Hair follicular keratinocyte (primary cell): Measurements from ENCODE around the gene PLIN1. TPM values are rescaled to one million over a fixed set of nuclear protein-coding genes. Genes with fewer than 3 reads are reported as not detected.

Experiments
- total RNA-seq: library from RNA; depleted of rRNA; stranded (reverse); fragments of >200 nt; gene quantifications from 2 replicates; pipeline ENCODE4 v1.2.3, GENCODE V29; 2015

Gene PLIN1, protein sequence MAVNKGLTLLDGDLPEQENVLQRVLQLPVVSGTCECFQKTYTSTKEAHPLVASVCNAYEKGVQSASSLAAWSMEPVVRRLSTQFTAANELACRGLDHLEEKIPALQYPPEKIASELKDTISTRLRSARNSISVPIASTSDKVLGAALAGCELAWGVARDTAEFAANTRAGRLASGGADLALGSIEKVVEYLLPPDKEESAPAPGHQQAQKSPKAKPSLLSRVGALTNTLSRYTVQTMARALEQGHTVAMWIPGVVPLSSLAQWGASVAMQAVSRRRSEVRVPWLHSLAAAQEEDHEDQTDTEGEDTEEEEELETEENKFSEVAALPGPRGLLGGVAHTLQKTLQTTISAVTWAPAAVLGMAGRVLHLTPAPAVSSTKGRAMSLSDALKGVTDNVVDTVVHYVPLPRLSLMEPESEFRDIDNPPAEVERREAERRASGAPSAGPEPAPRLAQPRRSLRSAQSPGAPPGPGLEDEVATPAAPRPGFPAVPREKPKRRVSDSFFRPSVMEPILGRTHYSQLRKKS
- total RNA-seq = 0.08 and 0.42 TPM in 2 replicates

DNA sequence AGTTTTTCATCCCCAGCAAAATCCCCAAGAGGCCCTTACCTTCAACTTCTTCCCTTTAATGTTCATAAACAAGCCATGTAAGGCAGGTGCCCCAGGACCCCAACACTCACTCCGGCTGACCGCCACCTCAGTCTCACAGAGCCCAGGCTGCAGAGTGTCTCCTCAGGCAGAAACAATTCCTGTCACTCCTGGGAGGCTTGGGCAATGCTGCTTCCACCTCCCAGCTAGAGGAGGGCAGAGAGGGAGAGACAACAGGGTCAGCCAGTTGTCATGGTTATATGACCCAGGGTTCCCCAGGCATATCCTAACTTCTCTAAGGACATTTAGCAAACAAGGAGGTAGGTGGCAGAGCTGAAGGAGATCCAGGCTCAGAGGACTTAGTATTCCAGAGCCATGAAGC lies at the start of gene PLIN1:
PLIN1 (minus strand) TSS at position 156 of the 400 bp plus-strand sequence. CDS start 1,878 bp downstream, outside the sequence.

DNA sequence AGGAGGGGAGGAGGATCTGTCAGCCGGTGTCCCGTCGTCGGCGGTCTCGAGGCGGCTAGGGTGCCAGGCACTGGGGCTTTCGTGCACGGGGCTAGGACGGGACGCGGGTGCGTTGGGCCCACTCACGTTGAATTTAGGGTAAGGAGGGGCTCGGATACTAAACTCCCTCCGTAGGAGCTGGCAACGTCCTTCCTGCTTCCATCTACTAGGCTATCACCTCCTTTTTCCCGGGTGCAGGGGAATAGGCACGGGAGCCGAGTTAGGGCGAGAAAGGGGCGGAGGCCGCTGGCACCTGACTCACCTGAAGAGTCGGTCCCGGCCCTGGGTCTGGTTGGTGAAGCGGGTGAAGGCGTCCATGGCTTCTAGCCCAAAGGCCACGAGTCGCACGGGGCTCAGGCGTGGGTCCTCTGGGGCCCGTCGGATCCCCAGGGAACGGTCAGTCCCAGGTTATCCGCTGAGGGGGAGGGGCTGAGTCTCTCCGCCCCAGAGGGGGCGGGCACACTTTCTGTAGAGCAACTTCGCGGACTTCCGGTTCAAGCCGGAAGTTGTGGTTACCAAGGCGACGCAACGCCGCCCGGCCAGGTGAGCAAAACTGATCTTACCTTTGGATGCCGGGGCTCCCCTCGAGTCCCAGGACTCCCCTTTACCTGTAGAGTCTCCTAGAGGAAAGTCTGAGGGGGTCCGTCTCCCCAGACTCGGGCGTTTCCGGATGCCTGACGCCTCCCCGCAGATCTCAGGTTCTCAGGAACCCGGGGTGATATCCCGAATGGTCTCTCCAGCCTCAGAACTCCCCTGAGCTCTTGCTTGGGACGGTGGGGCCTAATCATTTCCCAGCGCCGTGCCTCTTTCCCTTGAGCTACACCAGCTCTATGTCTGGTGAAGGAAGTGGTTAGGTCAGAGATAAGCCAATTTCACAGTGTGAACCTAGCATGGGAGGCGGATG lies 11.4 kb upstream of the PLIN1 start, which contains the start of the genes PEX11A and WDR93:
PEX11A (minus strand) TSS at position 479 of the 943 bp plus-strand sequence; CDS start at position 357, 122 bp downstream.
WDR93 (plus strand) TSS at position 536 of the 943 bp plus-strand sequence. CDS start 10,936 bp downstream, outside the sequence.

DNA sequence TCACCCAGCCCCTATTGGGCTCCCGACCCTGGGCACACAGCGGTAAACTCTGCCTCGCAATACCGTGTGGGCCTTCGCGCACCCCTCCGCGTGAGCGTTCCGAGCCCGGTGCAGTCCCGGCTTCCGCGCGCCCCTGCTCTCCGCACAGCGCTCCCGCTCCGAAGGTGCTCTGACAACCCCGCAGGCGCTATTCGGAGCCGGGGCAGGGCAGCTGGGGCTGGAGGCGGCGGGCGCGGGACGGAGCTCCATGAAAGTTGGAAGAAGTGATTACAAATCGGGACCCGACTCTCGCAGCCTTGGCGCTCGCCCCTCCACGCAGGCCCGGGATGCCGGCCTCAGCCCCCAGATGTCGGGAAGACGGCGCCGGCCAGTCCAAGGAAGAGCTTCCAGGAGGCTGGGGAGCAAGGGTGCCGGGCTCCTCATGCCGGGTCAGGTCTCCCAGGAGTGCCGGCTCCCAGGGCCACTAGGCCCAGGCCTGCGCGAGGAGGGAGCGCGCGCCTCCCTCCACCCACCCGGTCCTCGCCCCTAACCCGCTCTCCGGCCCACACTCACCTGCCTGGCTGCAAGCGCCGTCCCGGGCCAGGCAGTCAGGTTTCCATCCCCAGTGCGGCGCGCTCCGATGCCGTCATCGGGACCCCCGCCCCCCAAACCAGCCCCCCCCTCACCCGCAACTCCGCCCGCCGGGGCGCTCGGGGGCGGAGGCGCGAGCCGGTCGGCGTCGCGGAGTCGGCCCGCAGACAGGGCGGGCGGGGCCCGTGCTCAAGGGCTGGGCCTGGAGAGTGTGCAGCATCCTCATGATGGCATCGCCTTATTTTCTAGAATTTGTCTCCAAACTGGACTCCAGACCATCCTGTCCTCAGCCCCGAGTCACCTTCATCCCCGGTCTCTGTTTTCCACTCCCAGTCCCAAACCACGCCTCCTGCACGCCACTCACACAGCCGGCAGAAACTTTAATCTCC lies 24.0 kb downstream of the PLIN1 start, which contains the start of gene KIF7:
KIF7 (minus strand) TSS at position 621 of the 959 bp plus-strand sequence. CDS start 2,537 bp downstream, outside the sequence.

Other genes starting within 250 kb of the PLIN1 start
- 15.5 and 22.8 TPM in 2 replicates for gene RHCG, start 182.8 kb downstream of the PLIN1 start, total RNA-seq
- 3.9 and 8.9 TPM in 2 replicates for gene TICRR, start 103.9 kb downstream of the PLIN1 start, total RNA-seq
- 4.5 and 6.2 TPM in 2 replicates for gene KIF7, start 23.9 kb downstream of the PLIN1 start, total RNA-seq
- gene PEX11A, start 11.4 kb upstream of the PLIN1 start, total RNA-seq = 4.8 and 6.2 TPM in 2 replicates
- not detected in 2 replicates for gene WDR93, start 11.4 kb upstream of the PLIN1 start, total RNA-seq
- 0.78 and 0.84 TPM in 2 replicates for gene MESP1, start 71.9 kb upstream of the PLIN1 start, total RNA-seq
- gene MESP2, start 97.0 kb upstream of the PLIN1 start, total RNA-seq = 1.4 and 1.7 TPM in 2 replicates
- gene ANPEP, start 135.5 kb upstream of the PLIN1 start, total RNA-seq = 30.9 and 64.4 TPM in 2 replicates
- 36.7 and 46.8 TPM in 2 replicates for gene AP3S2, start 214.6 kb upstream of the PLIN1 start, total RNA-seq
- gene ARPIN, start 233.6 kb upstream of the PLIN1 start, total RNA-seq = 7.6 and 11.9 TPM in 2 replicates